ENCODE results near the gene EN1.

The EN1 gene

DNA sequence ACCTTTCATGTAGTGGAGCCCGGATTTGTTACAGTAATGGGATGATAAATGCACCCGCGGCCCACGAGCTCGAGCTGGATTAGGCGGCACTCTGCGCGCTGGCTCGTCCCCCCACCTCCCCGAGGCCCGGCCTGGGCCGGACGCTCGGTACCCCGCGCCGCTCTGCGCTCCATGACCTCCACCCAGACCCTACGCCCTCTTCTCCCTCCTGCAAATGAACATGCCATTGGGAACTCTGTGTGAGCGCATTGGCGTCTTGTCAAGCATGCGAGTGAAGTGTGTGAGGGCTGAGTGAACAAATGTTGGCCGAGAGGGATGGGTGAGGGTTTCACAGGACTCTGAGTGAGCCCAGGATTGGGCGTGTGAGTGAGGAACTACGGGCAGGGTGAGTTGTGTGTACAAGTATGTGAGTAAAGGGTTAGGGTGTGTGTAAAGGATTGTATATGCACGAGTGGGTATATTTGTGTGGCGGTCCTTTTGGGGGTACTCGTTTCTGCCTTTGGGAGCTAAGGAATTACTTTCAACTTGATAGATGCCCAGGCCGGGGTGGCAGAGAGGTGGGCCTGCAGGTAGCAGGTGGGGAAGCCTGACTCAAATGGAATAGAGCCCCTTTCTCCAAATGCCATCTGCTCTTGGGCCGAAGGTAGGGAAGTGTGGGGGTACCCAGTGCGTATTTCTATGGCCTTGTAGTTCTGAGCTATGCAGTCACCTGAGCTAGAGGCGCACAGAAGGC is 2.9 kb upstream of the EN1 start:
- H3K4ac ChIP-seq (ENCODE audit: low read depth, low read length) = no peak overlapping the region
- H3K4me3 ChIP-seq (ENCODE audit: low read length) = no peak overlapping the region
- no peak overlapping the region for H2BK15ac ChIP-seq (replicated peaks; ENCODE audit: low read depth)
- no peak overlapping the region for H4K5ac ChIP-seq (ENCODE audit: low read length)
- H2BK5ac ChIP-seq (ENCODE audit: low read length) = no peak overlapping the region
- H3K27me3 ChIP-seq (ENCODE audit: insufficient read depth, low read length, poor library complexity) = peaks cover 83% of the 10 kb centered on the region
- H3K56ac ChIP-seq (ENCODE audit: low read length) = no peak overlapping the region
- no peak overlapping the region for H3K27ac ChIP-seq (ENCODE audit: low read depth, low read length)
- no peaks in the 10 kb centered on the region for H3K36me3 ChIP-seq (ENCODE audit: control insufficient read depth, insufficient read depth, low read length)
- no peak overlapping the region for H3K4me2 ChIP-seq (ENCODE audit: low read length)
- no peaks in the 10 kb centered on the region for H3K79me2 ChIP-seq (ENCODE audit: control insufficient read depth, insufficient read depth, low read length)
- DNase-seq = peak; percentile 42
- WGBS (ENCODE audit: extremely low coverage, insufficient coverage, low lambda C conversion rate) = no CpG with 5 or more reads among the region's 32 CpGs
- no peaks in the 10 kb centered on the region for H3K79me1 ChIP-seq (ENCODE audit: low read length)
- H3K9ac ChIP-seq (ENCODE audit: low read length) = no peak overlapping the region
- H3K23ac ChIP-seq (ENCODE audit: low read length) = no peak overlapping the region
- no peak overlapping the region for H2BK120ac ChIP-seq (ENCODE audit: low read depth, low read length)
- H2AK5ac ChIP-seq (ENCODE audit: low read length) = no peak overlapping the region
- no peak overlapping the region for H3K18ac ChIP-seq (ENCODE audit: low read length)
- no peak overlapping the region for H4K8ac ChIP-seq (ENCODE audit: low read depth, low read length)
- H3K4me1 ChIP-seq (ENCODE audit: control insufficient read depth, low read depth, low read length) = peaks cover 5% of the 10 kb centered on the region

- Histone ChIP-seq H2BK120ac (ENCODE audit: low read depth, low read length) (no peak overlapping the region), H3K23ac (ENCODE audit: low read length) (no peak overlapping the region), H3K4me2 (ENCODE audit: low read length) (no peak overlapping the region), H2BK15ac (replicated peaks; ENCODE audit: low read depth) (no peak overlapping the region), H4K8ac (ENCODE audit: low read depth, low read length) (no peak overlapping the region), H3K36me3 (ENCODE audit: control insufficient read depth, insufficient read depth, low read length) (no peaks in the 10 kb centered on the region), H2BK5ac (ENCODE audit: low read length) (no peak overlapping the region), H3K4me3 (ENCODE audit: low read length) (no peak overlapping the region), H3K4ac (ENCODE audit: low read depth, low read length) (no peak overlapping the region), H2AK5ac (ENCODE audit: low read length) (no peak overlapping the region), H3K56ac (ENCODE audit: low read length) (no peak overlapping the region), H3K9ac (ENCODE audit: low read length) (no peak overlapping the region), H3K27me3 (ENCODE audit: insufficient read depth, low read length, poor library complexity) (peaks cover 86% of the 10 kb centered on the region), H3K18ac (ENCODE audit: low read length) (no peak overlapping the region), H3K4me1 (ENCODE audit: control insufficient read depth, low read depth, low read length) (peaks cover 7% of the 10 kb centered on the region), H4K5ac (ENCODE audit: low read length) (no peak overlapping the region), H3K27ac (ENCODE audit: low read depth, low read length) (no peak overlapping the region), H3K79me1 (ENCODE audit: low read length) (no peaks in the 10 kb centered on the region), H3K79me2 (ENCODE audit: control insufficient read depth, insufficient read depth, low read length) (no peaks in the 10 kb centered on the region)
- no CpG with 5 or more reads among the region's 52 CpGs for WGBS (ENCODE audit: extremely low coverage, insufficient coverage, low lambda C conversion rate)
- DNase-seq = peak; percentile 16
Observed at GRCh38 chr2:118849226-118850167, 2.0 kb upstream of the EN1 start.

- DNase-seq = peak; percentile 51
- Histone ChIP-seq H3K56ac (ENCODE audit: low read length) (no peak overlapping the region), H3K79me1 (ENCODE audit: low read length) (no peaks in the 10 kb centered on the region), H2BK120ac (ENCODE audit: low read depth, low read length) (no peak overlapping the region), H3K4me1 (ENCODE audit: control insufficient read depth, low read depth, low read length) (peaks cover 5% of the 10 kb centered on the region), H3K23ac (ENCODE audit: low read length) (no peak overlapping the region), H3K27me3 (ENCODE audit: insufficient read depth, low read length, poor library complexity) (peaks cover 85% of the 10 kb centered on the region), H3K79me2 (ENCODE audit: control insufficient read depth, insufficient read depth, low read length) (no peaks in the 10 kb centered on the region), H3K9ac (ENCODE audit: low read length) (no peak overlapping the region), H3K4me3 (ENCODE audit: low read length) (no peak overlapping the region), H3K18ac (ENCODE audit: low read length) (no peak overlapping the region), H2BK5ac (ENCODE audit: low read length) (no peak overlapping the region), H3K4ac (ENCODE audit: low read depth, low read length) (no peak overlapping the region), H3K27ac (ENCODE audit: low read depth, low read length) (no peak overlapping the region), H2BK15ac (replicated peaks; ENCODE audit: low read depth) (no peak overlapping the region), H4K5ac (ENCODE audit: low read length) (no peak overlapping the region), H3K36me3 (ENCODE audit: control insufficient read depth, insufficient read depth, low read length) (no peaks in the 10 kb centered on the region), H2AK5ac (ENCODE audit: low read length) (no peak overlapping the region), H3K4me2 (ENCODE audit: low read length) (peak overlapping the region; percentile 48), H4K8ac (ENCODE audit: low read depth, low read length) (no peak overlapping the region)
- no CpG with 5 or more reads among the region's 46 CpGs for WGBS (ENCODE audit: extremely low coverage, insufficient coverage, low lambda C conversion rate)
Observed at GRCh38 chr2:118848381-118849225, 1.2 kb upstream of the EN1 start.

DNA sequence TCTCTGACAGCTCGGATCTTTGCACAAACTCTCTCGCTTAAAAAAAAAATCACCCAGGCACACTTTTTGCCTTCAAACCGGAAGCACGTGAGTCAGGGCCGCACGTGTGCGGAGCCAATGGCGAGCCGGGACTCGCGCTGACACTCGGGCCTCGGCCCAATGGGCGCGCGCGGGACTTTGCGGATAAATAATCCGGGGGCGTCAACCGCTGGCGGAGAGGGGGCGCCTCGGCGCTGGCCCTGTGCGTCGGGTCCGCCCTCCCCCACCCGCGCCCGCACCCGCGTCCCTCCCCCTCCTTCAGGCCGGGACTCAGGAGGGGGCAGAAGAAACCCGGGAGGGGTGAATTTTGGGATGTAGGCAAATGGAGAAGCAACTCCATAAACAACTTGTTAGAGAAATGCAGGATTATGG is 319 bp upstream of the EN1 start:
- Histone ChIP-seq H3K9ac (ENCODE audit: low read length) (no peak overlapping the region), H2BK120ac (ENCODE audit: low read depth, low read length) (no peak overlapping the region), H2BK5ac (ENCODE audit: low read length) (no peak overlapping the region), H3K79me1 (ENCODE audit: low read length) (no peaks in the 10 kb centered on the region), H2AK5ac (ENCODE audit: low read length) (no peak overlapping the region), H3K56ac (ENCODE audit: low read length) (no peak overlapping the region), H4K8ac (ENCODE audit: low read depth, low read length) (no peak overlapping the region), H3K4me3 (ENCODE audit: low read length) (no peak overlapping the region), H3K36me3 (ENCODE audit: control insufficient read depth, insufficient read depth, low read length) (no peaks in the 10 kb centered on the region), H3K4ac (ENCODE audit: low read depth, low read length) (no peak overlapping the region), H4K5ac (ENCODE audit: low read length) (no peak overlapping the region), H2BK15ac (replicated peaks; ENCODE audit: low read depth) (no peak overlapping the region), H3K18ac (ENCODE audit: low read length) (no peak overlapping the region), H3K79me2 (ENCODE audit: control insufficient read depth, insufficient read depth, low read length) (no peaks in the 10 kb centered on the region), H3K4me1 (ENCODE audit: control insufficient read depth, low read depth, low read length) (peaks cover 5% of the 10 kb centered on the region), H3K23ac (ENCODE audit: low read length) (no peak overlapping the region), H3K27me3 (ENCODE audit: insufficient read depth, low read length, poor library complexity) (peaks cover 83% of the 10 kb centered on the region), H3K27ac (ENCODE audit: low read depth, low read length) (no peak overlapping the region), H3K4me2 (ENCODE audit: low read length) (peak overlapping the region; percentile 48)
- no CpG with 5 or more reads among the region's 35 CpGs for WGBS (ENCODE audit: extremely low coverage, insufficient coverage, low lambda C conversion rate)
- DNase-seq = peak; percentile 84

- no peak overlapping the region for H3K23ac ChIP-seq (ENCODE audit: low read length)
- no peak overlapping the region for H3K27ac ChIP-seq (ENCODE audit: low read depth, low read length)
- peaks cover 82% of the 10 kb centered on the region for H3K27me3 ChIP-seq (ENCODE audit: insufficient read depth, low read length, poor library complexity)
- no peak overlapping the region for H4K8ac ChIP-seq (ENCODE audit: low read depth, low read length)
- H2AK5ac ChIP-seq (ENCODE audit: low read length) = no peak overlapping the region
- peak overlapping the region; percentile 11 for H3K4me2 ChIP-seq (ENCODE audit: low read length)
- H3K18ac ChIP-seq (ENCODE audit: low read length) = peak overlapping the region; percentile 1
- WGBS (ENCODE audit: extremely low coverage, insufficient coverage, low lambda C conversion rate) = no CpG with 5 or more reads among the region's 63 CpGs
- H3K4ac ChIP-seq (ENCODE audit: low read depth, low read length) = no peak overlapping the region
- no peaks in the 10 kb centered on the region for H3K79me1 ChIP-seq (ENCODE audit: low read length)
- DNase-seq = peak; percentile 53
- H3K9ac ChIP-seq (ENCODE audit: low read length) = no peak overlapping the region
- H4K5ac ChIP-seq (ENCODE audit: low read length) = no peak overlapping the region
- no peak overlapping the region for H3K56ac ChIP-seq (ENCODE audit: low read length)
- H3K4me3 ChIP-seq (ENCODE audit: low read length) = no peak overlapping the region
- peaks cover 5% of the 10 kb centered on the region for H3K4me1 ChIP-seq (ENCODE audit: control insufficient read depth, low read depth, low read length)
- no peaks in the 10 kb centered on the region for H3K79me2 ChIP-seq (ENCODE audit: control insufficient read depth, insufficient read depth, low read length)
- no peak overlapping the region for H2BK120ac ChIP-seq (ENCODE audit: low read depth, low read length)
- no peaks in the 10 kb centered on the region for H3K36me3 ChIP-seq (ENCODE audit: control insufficient read depth, insufficient read depth, low read length)
- no peak overlapping the region for H2BK5ac ChIP-seq (ENCODE audit: low read length)
- no peak overlapping the region for H2BK15ac ChIP-seq (replicated peaks; ENCODE audit: low read depth)
Observed at GRCh38 chr2:118846442-118846952, 951 bp downstream of the EN1 start.
